Activated CD8-positive, alpha-beta memory T cell treated with anti-CD3 and anti-CD28 coated beads, Interleukin-2, amount 50 U/mL, for 4 hours (primary cell): ENCODE results near the gene MRPS11.
"Not testable (repeated sequence)": the region's sequence is repeated elsewhere in the genome, so short reads cannot be mapped to it uniquely, and the experiment has no call there.

Experiments used
- DNase-seq: peaks from one replicate; pipeline ENCODE4 v3.0.0-alpha.2; 2020

Gene MRPS11

GRCh38 chr15:88497109-88497765, 29.7 kb downstream of the MRPS11 start:
- DNase-seq, result no peak

GRCh38 chr15:88498996-88499395, 31.5 kb downstream of the MRPS11 start:
- DNase-seq, result no peak

DNA sequence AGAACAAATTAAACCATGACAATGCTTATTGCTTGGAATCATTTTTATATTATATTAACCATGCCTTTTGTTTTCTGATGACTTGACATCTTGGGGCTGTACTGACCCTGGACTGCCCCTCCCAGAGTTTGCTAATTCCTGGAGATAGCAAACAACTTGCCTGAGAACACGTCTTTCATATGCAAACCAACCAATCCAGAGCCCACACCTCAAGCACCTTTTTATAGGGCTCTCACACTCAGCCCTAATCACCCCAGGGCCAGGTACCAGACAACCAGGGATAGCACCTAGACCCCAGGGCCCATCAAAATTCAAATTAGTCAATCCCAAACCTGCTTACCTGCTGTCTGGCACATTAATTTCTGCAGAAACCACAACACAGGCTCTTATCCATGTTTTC, 36.9 kb downstream of the MRPS11 start:
- DNase-seq, result no peak

GRCh38 chr15:88505721-88506120, 38.2 kb downstream of the MRPS11 start:
- DNase-seq, result no peak

DNA sequence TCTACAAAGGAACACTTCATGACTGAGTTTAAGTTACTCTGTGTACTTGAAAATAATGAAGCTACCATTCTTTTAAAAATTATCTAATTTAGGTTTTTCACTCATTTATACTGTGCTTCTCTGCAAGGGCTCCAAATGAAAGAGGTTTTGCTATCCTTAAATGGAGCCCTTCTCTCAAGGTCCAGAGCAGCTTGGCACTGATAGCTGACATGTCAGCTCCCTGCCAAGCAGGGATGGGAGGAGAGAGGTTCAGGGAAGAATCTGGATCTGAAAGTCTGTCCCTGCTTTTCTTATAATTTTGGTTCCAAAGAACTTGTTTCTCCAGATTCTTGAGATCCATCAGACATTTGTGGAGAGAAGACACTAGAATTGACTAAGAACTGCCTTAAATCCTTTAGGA, 39.1 kb downstream of the MRPS11 start:
- DNase-seq, result no peak

DNA sequence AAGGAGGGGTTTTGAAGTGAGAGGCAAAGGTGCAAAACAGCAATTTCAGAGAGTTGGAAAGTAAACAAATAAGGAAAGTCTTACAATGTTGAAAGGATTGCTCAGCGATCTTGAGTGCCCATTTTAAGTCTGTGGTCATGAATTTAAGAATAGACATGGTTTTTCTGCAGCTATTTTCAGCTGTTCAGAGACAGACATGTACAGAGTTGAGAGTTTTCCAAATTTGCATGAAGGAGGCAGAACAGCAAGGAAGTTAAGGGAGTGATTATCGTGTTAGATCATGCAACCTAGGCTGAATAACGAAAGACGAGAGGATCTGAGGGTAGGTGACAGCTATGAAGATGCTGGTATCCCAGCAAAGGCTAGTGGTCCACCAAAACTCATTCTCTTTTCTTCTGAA, 41.8 kb downstream of the MRPS11 start:
- no peak for DNase-seq

DNA sequence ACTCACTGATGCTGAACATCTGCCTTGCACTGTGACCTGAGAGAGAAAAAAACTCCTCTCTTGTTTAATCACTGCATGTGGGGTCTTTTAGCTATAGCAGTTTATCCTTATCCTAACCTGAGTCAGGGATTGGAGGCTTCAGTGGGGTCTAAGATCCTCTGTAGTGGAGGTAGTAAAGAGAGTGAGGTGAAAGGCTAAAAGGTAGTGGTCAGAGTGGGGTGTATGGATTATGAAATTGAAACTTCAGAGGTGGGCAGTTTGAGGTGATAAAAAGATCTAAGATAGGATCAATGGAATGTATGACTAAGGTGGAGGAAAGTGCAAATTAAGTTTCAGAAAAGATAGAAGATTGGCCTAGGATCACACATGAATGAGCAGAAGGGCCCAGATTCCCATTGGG, 42.5 kb downstream of the MRPS11 start:
- DNase-seq, result no peak

GRCh38 chr15:88511161-88511560, 43.7 kb downstream of the MRPS11 start:
- no peak for DNase-seq

DNA sequence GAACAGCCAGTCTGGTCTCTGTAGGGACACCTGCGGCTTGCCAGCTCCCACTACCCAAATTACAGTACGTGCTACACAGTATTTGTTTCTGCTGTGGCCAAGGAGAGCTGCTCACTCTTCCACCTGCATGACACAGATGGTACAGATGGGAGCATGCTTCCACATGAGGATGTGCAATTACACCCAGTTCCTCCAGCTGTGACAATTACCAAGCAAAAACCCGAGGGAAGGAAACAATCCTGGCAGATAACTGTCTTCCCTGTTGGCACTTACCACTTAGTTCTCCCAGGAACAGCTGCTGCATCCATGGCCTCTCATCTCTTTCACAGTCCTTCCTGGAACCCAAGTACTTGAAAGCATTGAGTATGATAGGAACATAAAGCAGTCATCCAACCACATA, 44.6 kb downstream of the MRPS11 start:
- DNase-seq, result no peak

- DNase-seq, result no peak
Observed at GRCh38 chr15:88512601-88513000, 45.1 kb downstream of the MRPS11 start.

DNA sequence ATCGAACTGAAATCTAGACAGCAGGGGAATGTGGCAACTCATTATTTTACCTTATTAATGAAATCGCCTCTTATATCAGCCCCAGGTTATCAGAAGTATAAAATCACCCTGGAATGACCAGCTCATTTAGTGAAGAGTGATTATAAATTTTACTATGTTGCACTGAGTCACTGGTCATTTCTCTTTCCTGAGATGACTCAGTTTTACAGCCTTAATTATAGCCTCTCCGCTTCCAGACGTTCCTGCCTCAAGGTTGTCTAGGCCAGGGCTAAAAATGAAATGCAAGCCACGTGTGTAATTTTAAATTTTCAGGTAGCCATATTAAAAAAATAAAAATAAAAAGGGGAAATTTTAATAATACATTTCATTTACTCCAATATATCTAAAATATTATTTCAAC, 45.7 kb downstream of the MRPS11 start:
- DNase-seq, result no peak

DNA sequence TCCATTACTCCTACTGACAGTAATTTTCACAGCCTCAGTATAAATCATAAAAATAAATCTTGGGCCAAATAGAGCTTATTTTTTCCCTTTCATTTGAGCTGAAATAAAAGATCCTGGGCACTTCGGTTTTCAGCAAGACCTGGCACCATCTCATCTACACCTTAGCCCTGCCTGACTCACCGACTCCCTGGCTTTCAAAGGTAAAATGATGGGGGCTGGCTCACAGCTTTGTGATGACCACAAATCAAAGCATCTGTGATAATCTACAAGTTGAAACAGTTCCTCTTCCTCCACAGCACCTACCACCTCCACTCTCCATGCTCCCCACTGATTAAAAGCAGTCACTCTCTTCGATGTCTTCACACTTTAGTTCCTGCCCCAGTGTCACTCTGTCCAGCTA, 51.4 kb downstream of the MRPS11 start:
- no peak for DNase-seq

GRCh38 chr15:88524094-88524493, 56.6 kb downstream of the MRPS11 start:
- not testable (repeated sequence) for DNase-seq

DNA sequence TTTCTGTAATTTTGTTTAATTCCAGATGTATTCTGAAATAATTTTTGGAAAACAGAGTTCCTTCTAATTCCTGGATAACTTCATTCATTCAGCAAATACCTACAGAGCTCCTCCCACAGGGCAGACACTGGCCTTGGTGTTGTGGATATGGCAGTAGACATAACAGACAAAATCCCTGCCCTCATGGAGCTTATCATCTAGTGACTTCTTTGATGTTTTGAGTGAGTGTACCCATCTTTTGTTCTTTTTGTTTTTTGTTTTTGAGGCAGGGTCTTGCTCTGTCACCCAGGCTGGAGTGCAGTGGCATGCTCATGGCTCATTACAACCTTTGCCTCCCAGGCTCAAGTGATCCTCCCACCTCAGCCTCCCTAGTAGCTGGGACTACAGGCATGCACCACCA, 57.9 kb downstream of the MRPS11 start:
- no peak for DNase-seq

GRCh38 chr15:88526247-88526879, 58.9 kb downstream of the MRPS11 start:
- no peak for DNase-seq

DNA sequence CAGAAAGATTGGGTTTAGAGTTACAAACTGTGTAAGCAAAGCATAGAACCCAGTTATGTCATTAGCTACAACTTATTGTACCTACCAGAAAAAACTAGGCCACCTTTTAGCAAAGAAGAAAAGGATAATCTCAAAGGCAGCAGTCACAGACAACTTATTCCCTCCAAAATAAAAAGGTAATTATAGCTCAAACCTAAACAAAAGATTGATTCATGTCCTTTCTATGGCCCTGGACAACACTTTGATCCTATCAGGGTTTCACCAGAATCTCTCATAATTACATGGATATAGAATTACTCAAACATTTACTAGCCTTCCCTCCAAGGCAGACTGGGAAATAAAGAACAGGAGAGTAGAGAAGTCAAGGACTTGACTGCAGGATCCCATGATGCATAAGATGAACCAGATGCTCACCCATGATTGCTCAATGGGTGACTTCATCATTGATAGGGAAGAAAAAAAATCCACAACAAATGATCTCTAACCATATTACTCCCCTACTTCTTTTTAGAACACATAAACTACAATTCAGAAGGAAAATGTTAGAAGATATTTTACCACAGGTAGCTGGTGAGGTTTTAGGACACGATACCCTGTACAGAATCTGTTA, 61.6 kb downstream of the MRPS11 start:
- DNase-seq, result no peak
